ENCODE data around the gene SEMG1.

Gene SEMG1

GRCh38 chr20:45223136-45223535, 16.3 kb downstream of the SEMG1 start:
- no peak overlapping the region for H3K9ac ChIP-seq (ENCODE audit: low read depth, low read length)
- no peaks in the 10 kb centered on the region for H3K4me1 ChIP-seq (ENCODE audit: control insufficient read depth, insufficient read depth, low read length)
- no peaks in the 10 kb centered on the region for H3K36me3 ChIP-seq (ENCODE audit: control insufficient read depth, insufficient read depth, low read length)
- H3K9me3 ChIP-seq (ENCODE audit: control insufficient read depth, insufficient read depth, low read length), result no peaks in the 10 kb centered on the region
- peaks cover 8% of the 10 kb centered on the region for H3K27me3 ChIP-seq (ENCODE audit: control insufficient read depth, insufficient read depth, low read length)
- H3K4me3 ChIP-seq (ENCODE audit: low read depth, low read length), result no peak overlapping the region
- no peak overlapping the region for H3K27ac ChIP-seq (ENCODE audit: low read depth, low read length)

GRCh38 chr20:45226287-45226686, 19.5 kb downstream of the SEMG1 start:
- H3K27me3 ChIP-seq (ENCODE audit: control insufficient read depth, insufficient read depth, low read length), result peaks cover 8% of the 10 kb centered on the region
- H3K36me3 ChIP-seq (ENCODE audit: control insufficient read depth, insufficient read depth, low read length), result no peaks in the 10 kb centered on the region
- H3K4me1 ChIP-seq (ENCODE audit: control insufficient read depth, insufficient read depth, low read length), result no peaks in the 10 kb centered on the region
- H3K4me3 ChIP-seq (ENCODE audit: low read depth, low read length), result no peak overlapping the region
- no peak overlapping the region for H3K9ac ChIP-seq (ENCODE audit: low read depth, low read length)
- H3K27ac ChIP-seq (ENCODE audit: low read depth, low read length), result no peak overlapping the region
- H3K9me3 ChIP-seq (ENCODE audit: control insufficient read depth, insufficient read depth, low read length), result no peaks in the 10 kb centered on the region

GRCh38 chr20:45229264-45230056, 22.6 kb downstream of the SEMG1 start:
- H3K4me3 ChIP-seq (ENCODE audit: low read depth, low read length), result no peak overlapping the region

GRCh38 chr20:45230631-45231030, 23.8 kb downstream of the SEMG1 start:
- no peaks in the 10 kb centered on the region for H3K4me1 ChIP-seq (ENCODE audit: control insufficient read depth, insufficient read depth, low read length)
- no peaks in the 10 kb centered on the region; the same call in 1 of the 2 replicates for H3K27me3 ChIP-seq (ENCODE audit: control insufficient read depth, insufficient read depth, low read length)
- no peak overlapping the region for H3K9ac ChIP-seq (ENCODE audit: low read depth, low read length)
- no peak overlapping the region for H3K4me3 ChIP-seq (ENCODE audit: low read depth, low read length)
- no peaks in the 10 kb centered on the region for H3K36me3 ChIP-seq (ENCODE audit: control insufficient read depth, insufficient read depth, low read length)
- H3K9me3 ChIP-seq (ENCODE audit: control insufficient read depth, insufficient read depth, low read length), result no peaks in the 10 kb centered on the region
- no peak overlapping the region for H3K27ac ChIP-seq (ENCODE audit: low read depth, low read length)

More at GRCh38 chr20:45229264-45230056, 22.6 kb downstream of the SEMG1 start:
- no peaks in the 10 kb centered on the region for H3K36me3 ChIP-seq (ENCODE audit: control insufficient read depth, insufficient read depth, low read length)
- H3K4me1 ChIP-seq (ENCODE audit: control insufficient read depth, insufficient read depth, low read length), result no peaks in the 10 kb centered on the region
- H3K9ac ChIP-seq (ENCODE audit: low read depth, low read length), result no peak overlapping the region
- peaks cover 4% of the 10 kb centered on the region for H3K27me3 ChIP-seq (ENCODE audit: control insufficient read depth, insufficient read depth, low read length)
- no peak overlapping the region for H3K27ac ChIP-seq (ENCODE audit: low read depth, low read length)
- H3K9me3 ChIP-seq (ENCODE audit: control insufficient read depth, insufficient read depth, low read length), result no peaks in the 10 kb centered on the region

- no peak overlapping the region for H3K27ac ChIP-seq (ENCODE audit: low read depth, low read length)
- H3K9me3 ChIP-seq (ENCODE audit: control insufficient read depth, insufficient read depth, low read length), result no peaks in the 10 kb centered on the region
- H3K4me1 ChIP-seq (ENCODE audit: control insufficient read depth, insufficient read depth, low read length), result no peaks in the 10 kb centered on the region
- H3K36me3 ChIP-seq (ENCODE audit: control insufficient read depth, insufficient read depth, low read length), result no peaks in the 10 kb centered on the region
- H3K9ac ChIP-seq (ENCODE audit: low read depth, low read length), result no peak overlapping the region
- H3K27me3 ChIP-seq (ENCODE audit: control insufficient read depth, insufficient read depth, low read length), result no peaks in the 10 kb centered on the region
- H3K4me3 ChIP-seq (ENCODE audit: low read depth, low read length), result no peak overlapping the region
Observed at GRCh38 chr20:45235995-45236394, 29.2 kb downstream of the SEMG1 start.

GRCh38 chr20:45238139-45238538, 31.3 kb downstream of the SEMG1 start:
- Histone ChIP-seq H3K4me1 (ENCODE audit: control insufficient read depth, insufficient read depth, low read length) (no peaks in the 10 kb centered on the region), H3K27ac (ENCODE audit: low read depth, low read length) (no peak overlapping the region), H3K27me3 (ENCODE audit: control insufficient read depth, insufficient read depth, low read length) (no peaks in the 10 kb centered on the region), H3K9ac (ENCODE audit: low read depth, low read length) (no peak overlapping the region), H3K9me3 (ENCODE audit: control insufficient read depth, insufficient read depth, low read length) (no peaks in the 10 kb centered on the region), H3K36me3 (ENCODE audit: control insufficient read depth, insufficient read depth, low read length) (no peaks in the 10 kb centered on the region), H3K4me3 (ENCODE audit: low read depth, low read length) (no peak overlapping the region)

- Histone ChIP-seq H3K4me3 (ENCODE audit: low read depth, low read length) (no peak overlapping the region), H3K36me3 (ENCODE audit: control insufficient read depth, insufficient read depth, low read length) (no peaks in the 10 kb centered on the region), H3K27me3 (ENCODE audit: control insufficient read depth, insufficient read depth, low read length) (0 out of 2 replicates have a peak, but pooled peaks cover 3% of the 10 kb centered on the region), H3K9ac (ENCODE audit: low read depth, low read length) (no peak overlapping the region), H3K9me3 (ENCODE audit: control insufficient read depth, insufficient read depth, low read length) (no peaks in the 10 kb centered on the region), H3K27ac (ENCODE audit: low read depth, low read length) (no peak overlapping the region), H3K4me1 (ENCODE audit: control insufficient read depth, insufficient read depth, low read length) (no peaks in the 10 kb centered on the region)
Observed at GRCh38 chr20:45246109-45246508, 39.3 kb downstream of the SEMG1 start.

GRCh38 chr20:45247865-45248264, 41.0 kb downstream of the SEMG1 start:
- Histone ChIP-seq H3K27me3 (ENCODE audit: control insufficient read depth, insufficient read depth, low read length) (0 out of 2 replicates have a peak, but pooled peaks cover 3% of the 10 kb centered on the region), H3K4me3 (ENCODE audit: low read depth, low read length) (no peak overlapping the region), H3K4me1 (ENCODE audit: control insufficient read depth, insufficient read depth, low read length) (no peaks in the 10 kb centered on the region), H3K9ac (ENCODE audit: low read depth, low read length) (no peak overlapping the region), H3K36me3 (ENCODE audit: control insufficient read depth, insufficient read depth, low read length) (no peaks in the 10 kb centered on the region), H3K9me3 (ENCODE audit: control insufficient read depth, insufficient read depth, low read length) (no peaks in the 10 kb centered on the region), H3K27ac (ENCODE audit: low read depth, low read length) (no peak overlapping the region)

- H3K36me3 ChIP-seq (ENCODE audit: control insufficient read depth, insufficient read depth, low read length), result no peaks in the 10 kb centered on the region
- H3K4me3 ChIP-seq (ENCODE audit: low read depth, low read length), result no peak overlapping the region
- H3K4me1 ChIP-seq (ENCODE audit: control insufficient read depth, insufficient read depth, low read length), result no peaks in the 10 kb centered on the region
- no peak overlapping the region for H3K27ac ChIP-seq (ENCODE audit: low read depth, low read length)
- H3K9me3 ChIP-seq (ENCODE audit: control insufficient read depth, insufficient read depth, low read length), result no peaks in the 10 kb centered on the region
- 0 out of 2 replicates have a peak, but pooled peaks cover 3% of the 10 kb centered on the region for H3K27me3 ChIP-seq (ENCODE audit: control insufficient read depth, insufficient read depth, low read length)
- no peak overlapping the region for H3K9ac ChIP-seq (ENCODE audit: low read depth, low read length)
Observed at GRCh38 chr20:45248609-45249008, 41.8 kb downstream of the SEMG1 start.

- Histone ChIP-seq H3K4me3 (ENCODE audit: low read depth, low read length) (no peak overlapping the region), H3K36me3 (ENCODE audit: control insufficient read depth, insufficient read depth, low read length) (no peaks in the 10 kb centered on the region), H3K9ac (ENCODE audit: low read depth, low read length) (no peak overlapping the region), H3K4me1 (ENCODE audit: control insufficient read depth, insufficient read depth, low read length) (no peaks in the 10 kb centered on the region), H3K27ac (ENCODE audit: low read depth, low read length) (no peak overlapping the region), H3K9me3 (ENCODE audit: control insufficient read depth, insufficient read depth, low read length) (no peaks in the 10 kb centered on the region), H3K27me3 (ENCODE audit: control insufficient read depth, insufficient read depth, low read length) (0 out of 2 replicates have a peak, but pooled peaks cover 3% of the 10 kb centered on the region)
Observed at GRCh38 chr20:45251884-45252560, 45.2 kb downstream of the SEMG1 start.

- 0 out of 2 replicates have a peak, but pooled peaks cover 2% of the 10 kb centered on the region for H3K27me3 ChIP-seq (ENCODE audit: control insufficient read depth, insufficient read depth, low read length)
- H3K4me1 ChIP-seq (ENCODE audit: control insufficient read depth, insufficient read depth, low read length), result peaks cover under 1% of the 10 kb centered on the region; the same call in 1 of the 2 replicates
- no peak overlapping the region for H3K9ac ChIP-seq (ENCODE audit: low read depth, low read length)
- H3K9me3 ChIP-seq (ENCODE audit: control insufficient read depth, insufficient read depth, low read length), result no peaks in the 10 kb centered on the region
- H3K4me3 ChIP-seq (ENCODE audit: low read depth, low read length), result no peak overlapping the region
- no peak overlapping the region for H3K27ac ChIP-seq (ENCODE audit: low read depth, low read length)
- H3K36me3 ChIP-seq (ENCODE audit: control insufficient read depth, insufficient read depth, low read length), result no peaks in the 10 kb centered on the region
Observed at GRCh38 chr20:45253261-45253660, 46.4 kb downstream of the SEMG1 start.

All from HUES48 (cell line).